Measurements from ENCODE around the gene VSIG4.
"Not testable (repeated sequence)": the region's sequence is repeated elsewhere in the genome, so short reads cannot be mapped to it uniquely, and the experiment has no call there.

The VSIG4 gene, protein sequence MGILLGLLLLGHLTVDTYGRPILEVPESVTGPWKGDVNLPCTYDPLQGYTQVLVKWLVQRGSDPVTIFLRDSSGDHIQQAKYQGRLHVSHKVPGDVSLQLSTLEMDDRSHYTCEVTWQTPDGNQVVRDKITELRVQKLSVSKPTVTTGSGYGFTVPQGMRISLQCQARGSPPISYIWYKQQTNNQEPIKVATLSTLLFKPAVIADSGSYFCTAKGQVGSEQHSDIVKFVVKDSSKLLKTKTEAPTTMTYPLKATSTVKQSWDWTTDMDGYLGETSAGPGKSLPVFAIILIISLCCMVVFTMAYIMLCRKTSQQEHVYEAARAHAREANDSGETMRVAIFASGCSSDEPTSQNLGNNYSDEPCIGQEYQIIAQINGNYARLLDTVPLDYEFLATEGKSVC

GRCh38 chrX:66039944-66040343, at the start of gene VSIG4:
VSIG4 (minus strand) TSS chrX:66040080; CDS start chrX:66039998, 82 bp downstream.
- no peak for DNase-seq

DNA sequence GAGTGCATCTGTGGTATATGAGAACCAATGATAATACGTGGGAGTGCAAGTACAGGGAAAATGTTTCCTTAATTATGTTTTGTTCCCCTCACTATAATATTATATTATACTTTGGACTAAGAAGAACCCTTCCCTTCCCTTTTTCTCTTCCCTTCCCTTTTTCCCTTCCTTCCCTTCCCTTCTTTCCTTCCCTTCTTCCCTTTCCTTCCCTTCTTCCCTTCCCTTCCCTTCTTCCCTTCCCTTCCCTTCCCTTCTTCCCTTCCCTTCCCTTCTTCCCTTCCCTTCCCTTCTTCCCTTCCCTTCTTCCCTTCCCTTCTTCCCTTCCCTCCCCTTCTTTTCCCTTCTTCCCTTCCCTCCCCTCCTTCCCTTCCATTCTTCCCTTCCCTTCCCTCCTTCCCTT, 36.9 kb upstream of the VSIG4 start:
- DNase-seq, result no peak

GRCh38 chrX:66074920-66075879, 35.3 kb upstream of the VSIG4 start:
- DNase-seq, result peak; percentile 80

- DNase-seq, result peak; percentile 1
Measured at GRCh38 chrX:66071126-66071525, 31.2 kb upstream of the VSIG4 start.

GRCh38 chrX:66064261-66064660, 24.4 kb upstream of the VSIG4 start:
- DNase-seq, result no peak

DNA sequence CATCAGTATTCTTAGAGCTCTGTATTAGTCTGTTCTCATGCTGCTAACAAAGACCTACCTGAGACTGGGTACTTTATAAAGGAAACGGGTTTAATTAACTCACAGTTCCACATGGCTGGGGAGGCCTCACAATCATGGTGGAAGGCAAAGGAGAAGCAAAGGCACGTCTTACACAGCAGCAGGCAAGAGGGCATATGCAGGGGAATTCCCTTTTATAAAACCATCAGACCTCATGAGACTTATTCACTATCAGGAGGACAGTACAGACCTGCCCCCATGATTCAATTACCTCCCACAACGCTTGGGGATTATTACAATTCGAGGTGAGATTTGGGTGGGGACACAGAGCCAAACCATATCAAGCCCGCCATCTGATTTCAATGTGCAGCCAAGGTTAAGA, 17.1 kb upstream of the VSIG4 start:
- not testable (repeated sequence) for DNase-seq

DNA sequence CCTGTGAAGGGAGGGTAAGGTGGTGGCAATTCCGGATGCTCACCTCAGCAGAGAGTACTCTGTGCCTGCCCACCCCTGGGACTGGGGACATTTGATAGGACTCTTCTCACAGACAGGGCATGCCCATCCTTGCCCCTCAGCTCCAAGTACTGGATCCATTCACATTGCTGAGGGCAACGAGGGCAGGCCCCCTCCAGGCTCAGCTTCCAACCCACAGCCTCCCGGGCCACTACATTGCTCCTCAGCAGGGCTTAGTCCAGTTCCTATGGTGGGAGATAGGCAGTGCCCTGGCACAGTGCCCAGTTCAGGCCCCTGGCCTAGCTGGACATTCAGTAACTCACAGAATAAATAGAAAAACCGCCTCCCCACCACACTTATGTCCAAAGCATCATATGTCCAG, 15.1 kb upstream of the VSIG4 start:
- no peak for DNase-seq

GRCh38 chrX:66053414-66053813, 13.5 kb upstream of the VSIG4 start:
- no peak for DNase-seq

DNA sequence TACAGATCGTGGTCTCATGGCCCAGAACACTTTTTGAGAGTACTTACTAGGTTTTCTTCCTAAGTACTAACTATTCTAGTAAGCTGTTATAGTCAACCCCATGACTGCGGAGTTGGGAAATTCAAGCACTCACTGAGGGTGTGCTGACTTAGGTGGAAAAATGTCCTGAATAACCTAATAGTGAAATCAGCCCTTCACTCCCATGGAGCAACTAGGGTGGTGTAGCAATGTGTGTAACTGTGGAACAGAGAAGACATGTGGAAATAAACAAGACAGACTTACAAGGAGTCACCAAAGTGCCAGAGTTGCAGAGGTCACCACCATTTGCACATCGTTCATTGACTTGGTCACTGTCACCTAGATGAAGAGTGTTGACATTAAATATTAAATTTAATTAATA, 12.1 kb upstream of the VSIG4 start:
- DNase-seq, result no peak

DNA sequence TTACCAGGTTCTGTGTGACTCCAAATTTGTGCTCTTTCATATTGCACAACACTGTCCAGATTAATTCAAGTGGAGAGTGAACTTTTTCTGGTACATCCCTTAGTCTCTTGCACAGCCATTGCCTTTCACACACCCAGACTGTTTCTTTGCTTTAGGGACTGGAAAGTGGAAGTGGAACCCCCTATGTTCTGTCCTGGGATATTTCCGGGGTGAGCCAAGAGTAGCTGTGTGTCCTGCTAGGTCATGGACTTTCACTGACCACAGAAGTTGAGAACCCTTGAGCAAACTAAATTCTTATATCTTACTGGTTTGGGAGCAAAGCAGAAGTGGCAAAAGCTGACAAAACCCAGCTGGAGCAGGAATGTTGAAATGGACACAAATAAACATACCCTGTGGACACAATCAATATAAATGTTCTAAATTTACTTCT, 10.3 kb upstream of the VSIG4 start:
- no peak for DNase-seq

DNA sequence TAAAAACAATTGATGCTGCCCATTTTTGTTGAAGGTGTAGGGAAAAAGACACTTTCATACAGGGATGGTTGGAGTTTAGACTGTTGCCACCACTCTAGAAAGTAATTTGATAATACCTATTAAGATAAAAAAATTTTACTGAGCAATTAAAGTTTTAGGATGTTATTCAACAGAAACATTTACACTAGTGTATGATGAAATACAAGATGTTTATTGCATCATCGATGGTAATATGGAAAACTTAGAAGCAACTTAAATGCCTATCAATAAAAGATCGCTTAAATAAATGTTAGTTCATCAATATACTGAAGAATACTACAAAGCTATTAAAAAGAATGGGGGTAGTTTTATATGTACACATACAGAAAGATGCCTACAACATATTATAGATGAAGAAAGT, 9.2 kb upstream of the VSIG4 start:
- DNase-seq, result no peak

DNA sequence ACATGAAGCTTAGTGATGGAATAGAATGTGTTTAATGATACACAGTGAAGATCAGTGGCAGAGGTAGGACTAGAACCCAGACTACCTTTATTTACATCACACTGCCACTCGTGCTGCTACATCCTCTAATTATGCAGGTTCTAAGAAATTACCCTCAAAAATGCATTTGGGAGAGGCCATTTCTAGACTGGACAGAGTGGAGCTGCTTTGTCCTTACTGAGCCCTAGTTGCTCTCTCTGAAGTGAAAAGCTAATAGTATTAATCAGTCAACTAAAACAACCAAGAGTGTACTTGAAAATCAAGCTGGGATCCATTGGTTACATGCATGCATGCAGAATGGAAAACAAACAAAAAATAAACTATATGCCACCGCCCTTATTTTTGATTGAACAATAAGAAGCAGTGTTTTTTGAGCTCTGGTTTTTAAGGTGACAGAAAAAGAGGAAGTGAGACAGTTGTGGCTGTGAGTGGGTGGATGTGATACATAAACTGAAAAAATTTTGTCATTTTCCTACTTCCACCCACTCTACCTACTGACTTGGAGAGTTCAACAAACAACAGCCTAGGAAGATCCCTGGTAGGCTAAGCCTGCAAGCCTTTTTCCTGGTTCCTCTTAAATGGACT, 6.8 kb upstream of the VSIG4 start:
- DNase-seq, result peak; percentile 77

- DNase-seq, result peak; percentile 69
Measured at GRCh38 chrX:66045894-66046293, 6.0 kb upstream of the VSIG4 start.

DNA sequence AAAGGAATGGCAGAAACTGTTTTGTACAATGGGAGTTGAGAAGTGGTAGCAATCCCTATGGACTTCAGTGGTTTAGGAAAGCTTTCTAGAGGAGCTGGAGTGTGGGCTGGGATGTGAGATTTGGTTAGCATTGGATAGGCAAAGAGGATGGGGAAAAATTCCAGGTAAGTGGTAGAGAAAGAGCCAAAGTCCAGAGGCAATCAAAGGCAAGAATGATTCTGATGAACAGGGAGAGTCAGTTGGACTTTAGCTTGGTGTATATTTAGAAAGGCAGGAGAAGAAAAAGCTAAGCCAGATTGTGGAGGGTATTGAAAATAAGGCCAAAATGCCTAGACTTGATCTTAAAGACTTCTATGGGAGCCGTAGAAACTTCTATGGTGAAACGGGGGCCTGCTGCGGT, 3.7 kb upstream of the VSIG4 start:
- DNase-seq, result no peak

- no peak for DNase-seq
Measured at GRCh38 chrX:66042307-66043077, 2.6 kb upstream of the VSIG4 start.

GRCh38 chrX:66038115-66038514, 1.8 kb downstream of the VSIG4 start:
- DNase-seq, result no peak

GRCh38 chrX:66036231-66036630, 3.6 kb downstream of the VSIG4 start:
- DNase-seq, result no peak

- DNase-seq, result no peak
Measured at GRCh38 chrX:66035667-66036066, 4.2 kb downstream of the VSIG4 start.

DNA sequence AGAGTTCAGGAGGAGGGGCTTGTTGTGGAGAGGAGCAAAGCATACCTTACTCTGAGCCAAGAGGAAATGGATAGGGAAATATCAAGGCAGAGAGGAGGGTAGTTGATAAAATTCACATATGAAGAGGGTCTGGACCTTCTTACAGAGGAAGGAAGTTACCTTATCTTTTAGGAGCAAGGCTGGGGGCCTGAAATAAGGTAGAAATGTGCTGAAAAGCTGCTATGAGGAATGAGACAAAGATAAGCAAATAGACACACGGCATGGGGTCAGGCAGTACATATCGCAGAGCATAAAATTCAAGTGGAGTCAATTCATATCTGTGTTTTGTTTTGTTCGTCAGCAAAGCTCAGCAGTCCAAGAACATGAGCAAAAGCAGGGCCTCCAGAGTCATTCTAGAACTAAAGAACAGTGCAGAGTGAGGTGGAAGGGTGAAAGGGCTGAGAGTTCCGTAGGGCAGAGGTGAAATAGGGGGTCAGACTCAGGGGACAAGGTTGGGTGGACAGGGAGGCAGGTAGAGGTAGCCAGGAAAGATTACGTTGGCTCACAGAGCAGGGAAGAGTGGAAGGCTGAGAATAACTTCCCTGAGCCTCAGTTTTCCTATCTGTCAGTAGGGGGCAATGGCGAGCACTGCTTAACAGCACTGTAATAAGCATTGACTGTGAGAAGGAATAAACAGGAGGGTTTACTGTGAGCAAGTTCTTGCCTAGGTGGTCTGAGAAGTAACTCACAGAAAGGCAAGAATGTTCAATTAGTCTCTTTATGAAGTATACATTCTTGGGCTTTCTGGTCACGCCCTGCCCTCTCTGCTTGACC, 9.2 kb downstream of the VSIG4 start:
- DNase-seq, result peak; percentile 60

GRCh38 chrX:66028936-66029335, 10.9 kb downstream of the VSIG4 start:
- no peak for DNase-seq

DNA sequence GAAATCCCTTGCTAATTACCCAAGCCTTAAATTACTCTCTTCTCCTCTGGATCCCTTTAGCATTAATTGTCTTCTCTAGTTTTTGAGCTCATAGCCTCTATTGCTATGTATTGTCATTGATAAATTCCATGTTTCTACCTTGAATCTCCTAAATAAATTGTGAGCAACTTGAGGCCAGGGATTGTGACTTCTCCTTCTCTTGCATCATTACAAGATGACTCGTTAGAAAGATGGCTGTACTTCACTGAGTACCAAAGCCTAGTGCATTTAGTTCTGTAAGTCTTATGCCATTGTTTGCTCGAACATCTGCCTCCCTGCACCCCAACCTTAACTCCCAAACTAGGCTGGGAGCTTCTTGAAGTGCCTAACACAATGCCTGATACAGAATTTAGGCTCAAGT, 15.3 kb downstream of the VSIG4 start:
- no peak for DNase-seq

DNA sequence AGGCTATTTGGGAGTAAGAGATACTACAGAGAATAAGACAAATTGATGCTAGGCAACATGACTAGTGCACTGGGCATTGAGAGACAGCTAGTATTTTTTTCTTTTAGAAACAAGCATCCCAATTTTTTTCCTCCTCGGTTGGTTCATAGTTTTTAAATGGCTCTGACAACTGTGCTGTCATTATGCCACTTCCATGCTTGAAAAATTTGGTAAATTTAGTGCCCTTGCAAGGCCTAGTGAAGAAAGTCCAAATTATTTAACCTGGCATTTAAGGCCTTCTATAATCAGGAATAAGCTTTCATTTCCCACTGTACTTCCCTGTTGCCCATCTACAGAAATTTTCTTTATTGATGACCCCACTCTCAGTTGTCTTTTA, 15.8 kb downstream of the VSIG4 start:
- no peak for DNase-seq

All from activated CD4-positive, alpha-beta T cell treated with anti-CD3 and anti-CD28 coated beads, Interleukin-10, Interleukin-2, amounts not matched to agents 100 ng/mL and 50 ng/mL, durations not matched to agents 16 hours and 8 hours (primary cell).